ENCODE measurements around the gene NIPA2.
"Not testable (repeated sequence)": the region's sequence is repeated elsewhere in the genome, so short reads cannot be mapped to it uniquely, and the experiment has no call there.

NIPA2 gene

DNA sequence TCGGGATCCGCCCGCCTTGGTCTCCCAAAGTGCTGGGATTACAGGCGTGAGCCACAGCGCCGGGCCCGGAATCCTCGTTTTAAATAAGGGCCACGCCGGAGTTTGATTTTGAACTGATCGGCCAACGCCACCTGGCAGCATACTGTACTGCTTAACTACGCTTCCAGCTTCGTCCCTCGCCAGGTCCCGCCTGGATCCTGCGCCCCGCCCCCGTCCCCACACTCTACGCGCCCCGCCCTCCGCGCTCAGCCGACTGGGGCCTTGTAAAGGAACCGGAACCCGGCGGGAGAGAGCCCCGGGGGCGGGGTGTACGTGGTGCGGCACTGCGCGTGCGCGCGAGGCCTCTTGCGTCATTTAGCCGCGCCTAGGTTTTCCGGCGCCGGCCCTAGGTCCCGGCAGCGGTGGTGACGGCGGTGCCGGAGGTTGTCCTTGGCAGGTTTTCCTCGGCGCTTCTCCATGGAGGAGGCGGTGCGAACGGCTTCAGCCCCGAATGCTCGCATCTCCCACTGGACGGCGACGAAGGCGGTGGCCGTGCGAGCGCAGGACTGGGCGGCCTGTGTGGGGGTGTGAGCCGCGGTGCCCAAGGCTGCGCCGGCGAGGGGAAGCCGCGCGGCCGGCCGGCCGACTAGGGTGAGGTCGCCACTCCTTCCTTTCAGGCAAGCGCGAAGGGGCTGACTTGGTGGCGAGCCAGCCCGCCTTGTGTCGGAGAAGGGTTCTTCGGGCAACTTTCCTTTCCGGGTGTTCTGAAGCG lies at the start of gene NIPA2:
TSS of gene NIPA2 (plus strand) at position 375 of the 751 bp plus-strand sequence. CDS start 13,066 bp downstream, outside the sequence.
- peak; percentile 95 to 96 for DNase-seq (ENCODE audit: low read depth in 2 of 2)

DNA sequence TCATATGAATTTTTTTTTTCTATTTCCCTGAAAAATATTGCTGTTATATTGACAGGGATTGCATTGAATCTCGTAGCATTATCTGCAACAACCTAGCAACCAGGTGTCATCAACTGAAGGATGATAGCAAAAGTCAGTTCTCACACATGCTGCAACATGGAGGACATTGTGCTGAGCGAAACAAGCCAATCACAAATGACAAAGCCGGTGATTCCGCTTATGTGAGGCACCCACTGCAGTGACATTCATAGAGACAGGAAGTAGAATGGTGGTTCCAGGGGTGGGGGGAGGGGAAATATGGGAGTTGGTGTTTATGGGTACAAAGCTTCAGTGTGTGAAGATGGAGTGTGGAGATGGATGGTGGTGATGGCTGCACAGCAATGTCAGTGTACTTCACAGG lies 44.4 kb upstream of the NIPA2 start:
- DNase-seq (ENCODE audit: low read depth in 2 of 2): no peak

DNA sequence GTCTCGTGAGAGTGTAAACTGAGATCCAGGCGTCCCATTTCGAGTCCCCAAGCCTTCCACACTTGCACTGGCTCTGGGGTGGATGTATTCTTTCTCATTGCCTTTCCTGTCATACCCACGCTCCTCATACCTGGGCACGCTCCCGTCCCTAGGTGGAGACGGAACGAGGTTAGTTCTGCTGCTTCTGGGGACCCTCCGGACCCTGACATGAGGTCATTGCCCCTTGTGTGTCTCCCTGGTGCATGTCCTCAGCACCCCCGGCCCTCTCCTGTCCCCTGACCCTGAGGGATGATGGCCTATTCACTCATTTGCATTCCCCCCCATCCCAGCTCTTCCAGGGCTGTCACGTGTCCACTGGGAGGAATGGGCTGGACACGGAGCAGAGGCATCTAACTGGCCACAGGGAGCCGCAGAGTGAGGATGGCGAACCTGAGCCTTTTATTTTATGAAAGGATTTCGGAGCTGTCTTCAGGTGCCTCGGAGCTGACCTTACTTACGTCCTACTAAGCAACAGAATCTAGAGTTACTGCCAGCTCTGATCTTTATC lies 43.8 kb upstream of the NIPA2 start:
- DNase-seq (ENCODE audit: low read depth in 2 of 2): no peak

DNA sequence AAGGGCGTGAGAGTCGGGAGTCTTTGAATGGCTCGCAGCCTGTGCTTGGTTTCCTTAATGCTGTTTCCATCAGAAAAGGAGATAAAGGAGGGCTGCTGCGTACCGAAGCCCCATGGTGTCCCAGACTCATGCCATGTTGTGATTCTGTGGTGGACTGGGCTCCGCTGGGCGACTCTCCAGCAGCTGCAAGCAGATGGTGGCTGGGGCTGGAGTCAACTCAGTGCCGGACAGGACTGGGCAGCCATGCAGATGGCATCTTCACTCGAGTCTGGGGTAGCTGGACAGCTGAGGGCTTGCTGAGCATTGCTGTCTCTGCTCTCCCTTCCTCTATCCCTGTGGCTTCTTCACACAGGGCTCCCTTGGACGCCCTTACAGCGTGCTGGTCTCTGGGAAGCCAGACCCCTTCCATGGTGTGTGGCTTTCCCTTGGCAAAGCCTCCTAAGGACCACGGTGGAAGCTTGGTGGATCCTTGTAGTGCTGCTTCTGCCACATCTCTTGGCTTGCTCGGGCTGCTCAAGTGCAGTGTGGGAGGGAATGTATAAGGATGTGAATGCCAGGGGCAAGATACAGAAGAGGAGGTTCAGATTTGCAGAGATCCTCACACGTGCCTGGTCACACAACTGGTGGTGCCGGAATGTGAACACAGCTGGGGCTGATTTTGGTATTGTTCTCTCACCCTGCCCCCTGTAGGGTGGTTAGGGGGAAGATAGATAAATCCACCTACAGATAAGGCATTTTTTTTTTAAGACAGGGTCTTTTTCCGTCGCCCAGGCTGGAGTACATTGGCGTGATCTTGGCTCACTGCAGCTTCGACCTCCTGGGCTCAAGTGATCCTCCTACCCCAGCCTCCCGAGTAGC lies 43.0 kb upstream of the NIPA2 start:
- DNase-seq (ENCODE audit: low read depth in 2 of 2): no peak

DNA sequence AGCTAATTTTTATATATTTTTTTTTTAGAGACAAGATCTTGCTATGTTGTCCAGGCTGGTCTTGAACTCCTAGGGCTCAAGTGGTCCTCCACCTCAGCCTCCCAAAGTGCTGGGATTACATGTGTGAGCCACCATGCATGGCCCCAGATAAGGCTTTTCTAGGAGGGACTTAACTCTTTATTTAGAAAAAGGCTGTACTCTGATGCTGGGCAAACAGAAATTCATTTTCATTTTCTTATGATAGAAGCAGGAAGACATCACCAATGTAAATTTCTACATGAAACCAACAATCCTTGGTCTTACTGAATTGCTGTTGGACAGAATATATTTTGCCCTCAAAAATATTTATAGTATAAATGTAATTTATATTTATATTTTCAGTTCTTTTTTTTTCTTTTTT lies 42.4 kb upstream of the NIPA2 start:
- no peak for DNase-seq (ENCODE audit: low read depth in 2 of 2)

DNA sequence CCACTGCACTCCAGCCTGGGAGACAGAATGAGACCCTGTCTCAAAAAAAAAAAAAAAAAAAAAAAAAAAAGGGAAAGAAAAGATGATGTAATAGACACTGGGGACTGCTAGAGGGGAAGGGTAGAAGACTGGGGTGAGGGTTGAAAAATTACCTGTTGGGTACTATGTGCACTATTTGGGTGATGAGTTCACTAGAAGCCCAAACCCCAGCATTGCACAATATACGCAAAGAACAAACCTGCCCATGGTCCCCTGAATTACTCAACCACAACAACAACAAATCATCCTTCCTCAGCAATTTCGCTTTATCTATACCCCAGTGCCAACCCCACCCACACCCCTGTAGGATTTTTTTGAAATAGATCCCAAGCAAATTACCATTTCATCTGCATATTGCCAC lies 38.6 kb upstream of the NIPA2 start:
- DNase-seq (ENCODE audit: low read depth in 2 of 2): no peak

DNA sequence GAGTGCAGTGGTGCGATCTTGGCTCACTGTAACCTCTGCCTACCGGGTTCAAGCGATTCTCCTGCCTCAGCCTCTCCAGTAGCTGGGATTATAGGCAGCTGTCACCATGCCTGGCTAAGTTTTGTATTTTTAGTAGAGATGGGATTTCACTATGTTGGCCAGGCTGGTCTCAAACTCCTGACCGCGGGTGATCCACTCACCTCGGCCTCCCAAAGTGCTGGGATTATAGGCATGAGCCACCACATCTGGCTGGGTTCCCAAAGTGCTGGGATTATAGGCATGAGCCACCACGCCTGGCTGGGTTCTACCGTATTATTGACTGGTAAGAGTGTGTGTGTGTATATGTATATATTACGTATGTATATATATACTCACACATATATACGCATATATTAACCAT lies 35.5 kb upstream of the NIPA2 start:
- DNase-seq (ENCODE audit: low read depth in 2 of 2): not testable (repeated sequence)

DNA sequence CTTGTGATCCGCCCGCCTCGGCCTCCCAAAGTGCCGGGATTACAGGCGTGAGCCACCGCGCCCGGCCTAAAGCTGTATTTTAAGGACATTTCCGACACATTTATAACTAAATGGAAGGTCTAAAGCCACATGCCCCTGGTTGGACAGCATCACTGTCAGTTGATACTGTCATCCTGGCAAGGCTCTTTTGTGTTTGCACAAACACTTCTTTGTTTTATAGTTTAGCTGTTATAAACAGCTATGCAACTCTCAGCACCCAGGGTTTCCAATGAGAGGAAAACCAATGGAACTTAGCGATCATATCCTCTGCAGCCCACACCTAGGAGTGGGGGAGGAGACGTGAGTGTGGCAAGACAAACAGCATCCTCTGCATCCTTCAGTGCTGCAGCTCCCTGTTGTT lies 32.3 kb upstream of the NIPA2 start:
- DNase-seq (ENCODE audit: low read depth in 2 of 2): no peak

DNA sequence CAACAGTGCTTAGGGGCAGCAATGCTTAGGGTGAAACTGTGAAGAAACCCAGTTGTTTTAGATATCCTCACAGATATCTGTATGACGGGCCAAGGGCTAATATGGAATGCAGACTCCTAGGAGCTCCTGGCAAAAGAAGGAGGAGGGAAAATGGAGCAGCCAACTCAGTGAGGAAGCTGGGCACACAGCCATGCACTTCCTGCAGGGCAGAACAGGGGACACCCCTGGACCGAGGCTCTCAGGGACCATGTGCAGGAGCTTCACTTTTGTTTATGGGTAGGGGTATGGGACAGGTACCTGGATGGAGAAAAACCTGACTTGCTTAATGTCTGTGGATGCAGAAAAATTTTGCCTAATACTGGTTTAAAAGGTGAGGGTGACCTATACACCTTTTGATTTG lies 31.8 kb upstream of the NIPA2 start:
- no peak for DNase-seq (ENCODE audit: low read depth in 2 of 2)

DNA sequence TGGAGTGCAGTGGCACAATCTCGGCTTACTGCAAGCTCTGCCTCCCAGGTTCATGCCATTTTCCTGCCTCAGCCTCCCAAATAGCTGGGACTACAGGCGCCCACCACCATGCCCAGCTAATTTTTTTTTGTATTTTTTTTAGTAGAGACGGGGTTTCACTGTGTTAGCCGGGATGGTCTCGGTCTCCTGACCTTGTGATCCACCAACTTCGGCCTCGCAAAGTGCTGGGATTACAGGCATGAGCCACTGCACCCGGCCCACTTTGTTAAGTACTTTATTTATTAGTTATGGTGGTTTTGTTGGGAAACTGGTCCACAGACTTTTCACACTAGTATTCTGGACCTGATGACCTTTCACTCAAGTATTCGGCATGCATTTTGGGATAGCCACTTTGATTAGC lies 30.6 kb upstream of the NIPA2 start:
- DNase-seq (ENCODE audit: low read depth in 2 of 2): not testable (repeated sequence)

DNA sequence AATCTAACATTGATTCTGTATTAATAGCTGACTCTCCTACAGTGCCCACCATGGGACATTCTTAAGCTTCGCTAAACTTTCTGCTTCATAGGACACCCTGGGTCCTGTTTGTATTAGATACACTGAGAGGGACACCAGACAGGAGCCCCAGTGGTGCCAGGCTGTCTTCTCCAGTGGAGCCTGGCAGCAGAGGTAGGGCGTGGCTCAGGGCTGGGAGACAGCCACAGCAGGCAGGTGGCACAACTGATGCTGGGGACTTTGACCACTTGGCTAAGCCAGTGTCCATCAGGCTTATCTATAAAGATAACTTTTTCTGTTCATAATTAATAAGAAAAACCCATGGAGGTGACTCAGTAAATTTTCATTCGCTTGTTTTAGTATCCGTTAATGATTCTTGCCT lies 30.2 kb upstream of the NIPA2 start:
- DNase-seq (ENCODE audit: low read depth in 2 of 2): no peak

DNA sequence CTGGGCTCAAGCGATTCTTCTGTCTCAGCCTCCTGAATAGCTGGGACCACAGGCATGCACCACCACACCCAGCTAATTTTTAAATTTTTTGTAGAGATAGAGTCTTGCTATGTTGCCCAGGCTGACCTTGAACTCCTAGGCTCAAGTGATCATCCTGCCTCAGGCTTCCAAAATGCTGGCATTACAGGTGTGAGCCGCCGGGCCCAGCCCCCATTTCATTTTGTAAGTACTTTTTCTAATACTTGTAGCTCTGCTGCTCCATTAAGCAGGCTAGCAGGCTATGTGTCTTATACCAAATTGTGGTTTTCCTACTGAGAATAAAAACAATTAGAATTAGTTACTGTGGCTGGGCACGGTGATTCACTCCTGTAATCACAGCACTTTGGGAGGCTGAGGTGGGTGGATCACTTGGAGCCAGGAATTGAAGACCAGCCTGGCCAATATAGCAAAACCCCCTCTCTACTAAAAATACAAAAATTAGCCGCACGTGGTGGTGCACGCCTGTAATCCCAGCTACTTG lies 29.6 kb upstream of the NIPA2 start:
- no peak for DNase-seq (ENCODE audit: low read depth in 2 of 2)

DNA sequence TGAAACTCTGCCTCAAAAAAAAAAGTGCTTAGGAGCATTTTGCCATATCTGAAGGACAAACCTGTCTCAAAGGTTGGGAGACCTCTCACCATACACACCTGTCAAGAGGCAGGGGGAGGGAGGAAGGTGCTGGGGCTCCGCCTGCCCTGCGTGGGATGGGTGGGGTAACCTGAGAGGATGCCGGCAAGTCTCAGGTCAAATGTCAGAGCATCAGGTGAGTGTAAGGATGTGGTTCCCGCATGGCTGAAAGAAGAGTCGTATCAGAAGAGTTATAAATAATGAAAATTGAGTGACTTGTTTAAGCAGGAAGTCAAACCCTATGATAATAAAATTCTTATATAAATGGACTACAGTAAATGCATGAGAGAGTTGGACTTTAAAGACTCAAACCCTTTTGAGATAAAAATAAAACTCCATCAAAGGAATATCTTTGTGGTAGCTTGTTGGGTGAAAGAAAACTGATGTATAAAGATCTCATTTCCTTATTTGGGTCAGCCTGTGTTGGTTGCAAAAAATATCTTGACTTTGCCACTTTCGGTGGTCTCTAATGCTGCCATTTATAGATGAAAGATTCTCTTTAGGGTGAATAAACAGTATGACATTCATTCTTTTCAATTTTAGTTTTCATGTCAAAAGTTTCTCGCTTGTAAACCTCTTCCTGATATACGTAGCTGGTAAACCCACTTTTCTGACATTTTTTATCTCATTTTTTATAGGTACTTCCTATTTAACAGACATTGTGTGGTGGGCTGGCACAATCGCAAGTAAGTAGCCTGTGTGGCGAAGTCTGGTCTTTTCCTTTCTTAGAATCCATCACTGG lies 28.2 kb upstream of the NIPA2 start:
- DNase-seq (ENCODE audit: low read depth in 2 of 2): no peak

DNA sequence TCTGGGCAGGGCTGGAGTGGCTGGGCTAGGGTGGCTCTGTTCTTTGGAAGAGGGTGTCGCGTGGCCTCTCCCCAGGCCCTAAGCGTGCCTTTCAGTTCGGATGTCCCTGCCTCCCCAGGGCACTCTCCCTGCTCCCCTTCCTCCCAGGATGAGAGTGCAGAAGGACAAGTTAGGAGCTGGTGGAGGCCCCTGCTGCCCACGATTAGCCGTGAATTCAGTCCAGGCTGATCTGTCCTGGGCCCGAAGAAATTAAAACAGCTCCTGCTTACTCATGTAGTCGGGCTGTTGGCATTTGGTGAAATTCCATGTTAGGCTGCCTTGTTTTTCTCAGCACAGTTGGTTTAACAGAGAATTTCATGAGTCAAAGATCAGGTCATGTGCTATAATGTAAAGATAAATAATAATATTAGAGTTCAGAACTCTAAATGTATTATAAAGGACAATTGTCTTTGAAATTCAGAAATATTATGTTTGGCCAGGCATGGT lies 27.6 kb upstream of the NIPA2 start:
- DNase-seq (ENCODE audit: low read depth in 2 of 2): no peak

DNA sequence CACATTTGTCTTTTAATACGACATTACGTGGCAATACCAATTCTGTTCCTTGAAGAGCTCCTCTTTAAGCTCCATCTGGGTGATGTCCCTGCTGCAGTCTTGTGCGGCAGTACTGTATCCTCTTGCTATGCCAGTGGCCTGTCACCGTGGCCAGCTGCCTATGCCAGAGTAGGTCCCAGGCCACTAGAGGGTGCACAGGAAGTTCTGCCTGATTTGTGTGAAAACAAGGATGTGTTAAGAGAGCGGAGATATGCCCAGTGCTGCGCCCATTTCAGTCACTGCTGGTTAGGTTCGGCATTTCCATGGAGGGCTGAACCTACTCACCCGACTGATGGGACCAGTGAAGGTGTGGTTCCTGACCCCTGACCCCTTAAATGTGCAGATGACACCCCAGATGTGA lies 26.8 kb upstream of the NIPA2 start:
- no peak for DNase-seq (ENCODE audit: low read depth in 2 of 2)

DNA sequence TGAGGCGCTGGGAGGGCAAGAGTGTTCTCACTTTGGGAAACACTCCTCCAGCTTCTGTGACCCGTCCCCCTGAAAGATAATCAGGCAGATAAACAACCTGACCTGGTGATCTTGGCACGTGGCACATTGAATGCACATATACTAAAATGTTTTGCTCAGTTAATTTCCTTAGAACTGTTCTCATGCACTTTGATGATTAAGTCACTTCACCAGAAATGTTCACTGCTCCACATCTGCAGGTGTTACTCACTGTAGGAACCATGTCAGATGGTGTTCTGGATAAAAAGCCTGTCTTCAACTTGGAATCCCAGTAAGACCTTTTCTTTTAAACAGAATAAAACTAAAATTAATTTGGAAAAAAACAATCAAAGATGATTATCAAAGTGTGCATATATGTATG lies 24.6 kb upstream of the NIPA2 start:
- no peak for DNase-seq (ENCODE audit: low read depth in 2 of 2)

DNA sequence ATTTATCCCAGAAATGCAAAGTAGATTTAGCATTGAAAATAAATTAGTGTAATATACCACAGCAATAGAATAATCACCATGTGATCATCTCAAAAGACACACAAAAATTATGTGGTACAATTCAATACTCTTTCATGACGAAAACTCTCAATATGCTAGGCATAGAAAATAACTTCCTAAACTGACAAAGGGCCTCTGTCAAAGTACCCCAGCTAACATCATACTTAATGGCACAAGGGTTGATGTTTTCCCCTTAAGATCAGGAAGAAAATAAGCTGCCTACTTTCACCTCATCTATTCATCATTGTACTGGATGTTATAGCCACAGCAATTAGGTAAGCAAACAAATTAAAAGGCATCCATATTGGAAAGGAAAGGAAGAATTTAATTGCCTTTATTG lies 22.7 kb upstream of the NIPA2 start:
- no peak for DNase-seq (ENCODE audit: low read depth in 2 of 2)

DNA sequence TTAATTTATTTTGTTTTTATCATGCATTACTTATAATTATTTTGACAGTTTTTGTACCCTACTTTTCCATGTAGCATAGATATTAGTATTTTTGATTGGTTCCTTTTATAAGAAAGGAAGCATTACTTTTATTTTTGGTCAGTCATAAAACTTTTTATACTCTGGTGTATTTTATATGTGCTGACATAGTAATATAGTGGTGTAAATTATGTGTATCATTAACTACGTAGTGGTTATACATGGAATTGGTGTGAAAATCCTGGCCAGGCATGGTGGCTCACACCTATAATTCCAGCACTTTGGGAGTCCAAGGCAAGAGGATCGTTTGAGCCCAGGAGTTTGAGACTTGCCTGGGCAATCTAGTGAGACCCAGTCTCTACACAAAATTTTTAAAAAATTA lies 18.8 kb upstream of the NIPA2 start:
- DNase-seq (ENCODE audit: low read depth in 2 of 2): no peak

DNA sequence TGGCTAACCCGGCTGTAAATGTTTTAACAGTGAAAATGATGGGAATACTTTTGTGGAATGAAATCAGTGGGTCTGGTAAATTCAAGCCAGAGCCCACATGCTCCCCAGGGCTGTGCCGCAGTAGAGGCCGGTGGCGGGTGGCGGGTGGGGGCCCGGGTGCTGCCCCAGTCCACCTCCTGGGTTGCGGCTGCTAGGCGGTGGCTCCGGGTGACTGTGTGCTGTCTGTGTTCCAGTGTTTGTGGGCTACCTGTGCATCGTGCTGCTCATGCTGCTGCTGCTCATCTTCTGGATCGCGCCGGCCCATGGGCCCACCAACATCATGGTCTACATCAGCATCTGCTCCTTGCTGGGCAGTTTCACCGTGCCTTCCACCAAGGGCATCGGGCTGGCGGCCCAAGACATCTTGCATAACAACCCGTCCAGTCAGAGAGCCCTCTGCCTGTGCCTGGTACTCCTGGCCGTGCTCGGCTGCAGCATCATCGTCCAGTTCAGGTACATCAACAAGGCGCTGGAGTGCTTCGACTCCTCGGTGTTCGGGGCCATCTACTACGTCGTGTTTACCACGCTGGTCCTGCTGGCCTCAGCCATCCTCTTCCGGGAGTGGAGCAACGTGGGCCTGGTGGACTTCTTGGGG lies 14.9 kb upstream of the NIPA2 start:
- DNase-seq (ENCODE audit: low read depth in 2 of 2): no peak

DNA sequence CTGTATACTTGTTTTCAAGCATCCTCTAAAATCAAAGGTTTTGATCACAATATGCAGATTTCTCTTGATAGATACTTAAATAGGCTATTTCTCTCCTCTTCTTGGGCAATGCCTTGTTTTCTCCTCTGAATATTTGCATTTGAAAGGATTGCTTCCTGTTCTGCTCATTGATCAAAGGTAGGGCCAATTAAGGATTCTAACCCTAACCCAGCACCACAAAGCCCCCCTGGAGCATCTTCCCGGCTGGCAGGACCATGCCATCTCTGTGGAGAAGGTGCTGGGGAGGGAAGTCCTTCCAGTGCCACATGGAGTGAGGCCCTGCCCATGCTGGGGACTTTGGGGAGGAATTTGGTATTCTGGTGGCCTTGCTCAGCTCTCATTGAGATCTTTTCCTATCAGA lies 11.3 kb upstream of the NIPA2 start:
- DNase-seq (ENCODE audit: low read depth in 2 of 2): no peak

DNA sequence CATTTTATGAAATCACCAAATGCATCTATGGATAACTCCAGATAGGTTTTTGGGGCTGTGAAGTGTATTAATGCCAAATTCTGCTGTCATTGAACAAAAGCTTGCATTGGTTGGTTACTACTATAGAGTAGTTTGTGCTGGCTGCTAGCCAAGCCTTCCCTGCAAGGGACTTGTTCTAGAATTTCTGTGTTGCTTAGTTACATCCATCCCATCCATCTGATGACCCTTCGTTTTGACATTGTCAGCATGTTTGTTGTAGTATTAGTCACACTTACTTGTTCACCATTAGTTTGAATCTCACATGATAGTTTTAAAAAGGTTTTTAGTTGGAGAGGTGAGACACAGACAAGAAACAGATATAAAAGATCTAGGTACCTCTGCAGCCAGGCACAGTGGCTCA lies 7.0 kb upstream of the NIPA2 start:
- DNase-seq (ENCODE audit: low read depth in 2 of 2): no peak
